Pons (tissue), 1 donor: ENCODE results near the gene LTBR.
"Not testable (repeated sequence)": the region's sequence is repeated elsewhere in the genome, so short reads cannot be mapped to it uniquely, and the experiment has no call there.

Experiments used
- DNase-seq: peaks from one replicate; pipeline ENCODE4 v3.0.0-alpha.2; 2016; ENCODE audit warnings: low spot score

The LTBR gene

DNA sequence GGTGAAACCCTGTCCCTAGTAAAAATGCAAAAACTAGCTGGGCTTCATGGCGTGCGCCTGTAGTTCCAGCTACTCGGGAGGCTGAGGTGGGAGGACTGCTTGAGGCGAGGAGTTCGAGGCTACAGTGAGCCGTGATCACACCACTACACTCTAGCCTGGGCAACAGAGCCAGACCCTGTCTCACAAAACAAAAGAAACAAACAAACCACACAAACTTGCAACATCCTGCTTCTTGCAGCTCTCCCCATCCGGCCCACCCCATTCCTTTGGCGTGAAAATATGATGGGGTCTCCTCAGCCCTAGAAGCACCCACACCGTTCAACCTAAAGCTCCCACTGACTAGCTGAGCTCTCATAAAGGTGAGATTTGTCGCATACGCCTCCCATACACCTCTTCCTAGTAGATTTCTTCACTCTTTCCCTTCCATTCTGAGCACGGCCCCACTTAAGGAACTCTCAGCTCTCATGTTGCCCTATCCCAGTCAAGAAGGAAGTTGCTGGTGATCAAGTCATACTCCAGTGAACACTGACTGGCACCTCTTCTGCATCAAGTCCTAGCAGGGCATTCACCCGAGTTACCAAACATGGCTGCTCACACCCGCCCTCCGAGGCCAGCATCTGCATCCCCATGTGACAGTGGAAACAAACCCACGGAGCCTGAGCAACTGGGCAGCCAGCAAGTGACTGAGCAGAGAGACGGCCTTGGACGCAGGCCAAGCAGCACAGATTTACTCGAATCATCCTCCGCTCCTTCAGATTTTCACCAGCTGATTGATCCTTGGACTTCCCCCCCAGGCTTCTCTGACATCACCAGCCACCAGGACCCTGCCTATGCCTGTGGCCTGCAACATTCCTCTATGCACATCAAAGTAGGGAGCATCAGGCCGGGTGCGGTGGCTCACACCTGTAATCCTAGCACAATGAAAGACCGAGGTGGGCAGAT lies 41.9 kb downstream of the LTBR start:
- no peak for DNase-seq

DNA sequence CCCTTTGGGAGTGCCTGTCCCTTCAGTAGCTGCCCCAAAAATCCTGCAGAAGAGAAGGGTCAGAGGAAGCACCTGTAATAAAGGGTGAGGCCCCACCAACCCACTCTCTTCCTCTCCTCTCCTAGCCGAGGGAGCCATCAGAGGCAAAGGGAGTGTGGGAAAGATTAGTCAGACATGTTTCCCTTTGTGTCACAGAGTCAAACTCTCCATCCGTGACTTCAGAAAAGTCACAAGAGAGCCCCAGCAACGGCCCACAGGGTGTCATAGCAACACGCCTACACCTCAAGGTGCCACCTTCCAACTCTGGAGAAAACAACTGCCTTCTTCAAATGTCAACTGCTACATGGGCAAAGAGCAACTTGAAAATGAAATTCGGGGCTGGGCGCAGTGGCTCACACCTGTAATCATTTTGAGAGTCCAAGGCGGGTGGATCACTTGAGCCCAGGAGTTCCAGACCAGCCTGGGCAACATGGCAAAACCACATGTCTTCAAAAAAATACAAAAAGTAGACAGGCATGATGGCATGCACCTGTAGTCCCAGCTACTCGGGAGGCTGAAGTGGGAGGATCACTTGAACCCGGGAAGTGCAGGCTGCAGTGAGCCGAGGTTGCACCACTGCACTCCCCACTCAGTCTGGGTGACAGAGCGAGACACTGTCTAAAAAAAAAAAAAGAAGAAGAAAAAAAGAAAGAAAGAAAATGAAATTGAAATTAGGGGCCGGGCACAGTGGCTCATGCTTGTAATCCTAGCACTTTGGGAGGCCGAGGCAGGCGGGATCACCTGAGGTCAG lies 43.1 kb downstream of the LTBR start:
- no peak for DNase-seq

DNA sequence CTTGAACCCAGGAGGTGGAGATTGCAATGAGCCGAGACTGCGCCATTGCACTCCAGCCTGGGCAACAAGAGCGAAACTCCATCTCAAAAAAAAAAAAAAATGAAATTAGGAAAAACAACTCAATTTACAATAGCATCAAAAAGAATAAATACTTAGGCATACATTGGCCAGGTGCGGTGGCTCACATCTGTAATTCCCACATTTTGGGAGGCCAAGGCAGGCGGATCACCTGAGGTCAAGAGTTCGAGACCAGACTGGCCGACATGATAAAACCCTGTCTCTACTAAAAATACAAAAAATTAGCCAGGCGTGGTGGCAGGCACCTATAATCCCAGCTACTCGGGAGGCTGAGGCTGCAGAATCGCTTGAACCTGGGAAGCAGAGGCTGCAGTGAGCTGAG lies 43.8 kb downstream of the LTBR start:
- not testable (repeated sequence) for DNase-seq

DNA sequence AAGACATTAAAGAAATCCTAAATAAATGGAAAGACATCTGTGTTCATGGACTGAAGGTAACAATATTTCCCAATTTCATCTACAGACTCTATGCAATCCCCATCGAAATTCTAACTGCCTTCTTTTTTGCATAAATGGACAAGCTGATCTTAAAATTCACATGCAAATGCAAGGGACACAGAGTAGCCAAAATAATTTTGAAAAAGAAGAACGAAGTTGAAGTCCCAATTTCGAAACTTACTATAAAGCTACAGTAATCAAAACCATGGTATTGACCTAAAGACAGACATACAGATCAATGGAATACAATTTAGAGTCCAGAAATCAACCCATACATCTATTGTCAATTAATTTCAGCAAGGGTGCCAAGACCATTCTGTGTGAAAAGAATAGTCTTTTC lies 44.4 kb downstream of the LTBR start:
- DNase-seq: no peak

DNA sequence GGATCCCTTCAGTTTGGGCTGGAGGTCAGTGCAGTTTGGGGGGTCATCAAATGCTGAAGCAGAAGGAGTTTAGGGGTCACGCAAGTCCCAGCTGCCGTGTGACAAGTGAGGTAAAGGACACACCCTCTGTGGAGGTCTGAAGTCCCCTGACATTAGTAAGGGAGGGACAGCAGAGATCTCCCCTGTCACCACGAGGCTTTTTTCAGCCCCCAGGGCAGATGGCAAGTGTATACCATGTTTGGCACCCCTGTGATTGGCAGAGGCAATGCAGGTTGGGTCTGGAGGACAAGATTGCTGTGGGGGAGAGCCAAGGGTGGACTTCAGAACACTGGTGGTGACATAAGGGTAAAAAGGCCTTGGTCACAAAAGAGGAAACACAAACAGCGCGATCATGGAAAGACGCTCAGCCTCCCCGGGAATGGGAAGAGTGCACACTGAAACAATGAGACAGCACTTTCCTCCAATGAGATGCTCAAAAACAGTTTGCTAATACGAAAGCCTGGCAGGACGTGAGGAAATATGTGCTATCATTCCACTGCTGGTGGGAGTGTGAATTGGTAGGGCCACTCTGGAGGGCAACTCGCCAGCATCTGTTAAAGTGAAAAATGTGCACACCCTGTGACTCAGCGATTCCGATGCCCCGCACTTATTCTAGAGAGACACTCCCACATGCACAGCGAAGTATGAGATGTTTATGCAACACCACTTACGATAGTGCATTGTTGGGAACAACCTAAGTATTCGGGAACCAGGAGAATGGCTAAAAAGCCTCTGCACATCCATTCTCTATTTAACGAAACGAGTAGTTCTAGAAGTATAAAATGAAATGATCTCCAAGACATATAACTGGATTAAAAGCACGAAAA lies 46.4 kb downstream of the LTBR start:
- DNase-seq: peak; percentile 70

DNA sequence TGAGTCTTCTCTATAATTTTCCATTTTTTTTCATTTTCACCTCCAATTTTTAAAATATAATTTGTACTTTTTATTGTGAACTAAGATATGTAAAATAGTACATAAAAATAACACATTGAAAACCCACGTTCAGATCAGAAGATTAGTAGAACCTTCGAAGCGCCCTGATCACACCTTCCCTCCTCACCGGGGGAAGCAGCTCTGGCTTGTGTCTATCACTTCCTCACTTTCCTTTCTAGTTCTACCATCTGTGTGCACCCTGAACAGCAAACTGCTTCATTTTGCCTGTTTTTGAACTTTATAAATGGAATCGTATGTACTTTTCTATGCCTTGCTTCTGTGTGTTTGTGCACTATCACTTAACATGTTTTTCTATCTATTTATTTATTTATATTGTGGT lies 49.0 kb downstream of the LTBR start:
- no peak for DNase-seq

DNA sequence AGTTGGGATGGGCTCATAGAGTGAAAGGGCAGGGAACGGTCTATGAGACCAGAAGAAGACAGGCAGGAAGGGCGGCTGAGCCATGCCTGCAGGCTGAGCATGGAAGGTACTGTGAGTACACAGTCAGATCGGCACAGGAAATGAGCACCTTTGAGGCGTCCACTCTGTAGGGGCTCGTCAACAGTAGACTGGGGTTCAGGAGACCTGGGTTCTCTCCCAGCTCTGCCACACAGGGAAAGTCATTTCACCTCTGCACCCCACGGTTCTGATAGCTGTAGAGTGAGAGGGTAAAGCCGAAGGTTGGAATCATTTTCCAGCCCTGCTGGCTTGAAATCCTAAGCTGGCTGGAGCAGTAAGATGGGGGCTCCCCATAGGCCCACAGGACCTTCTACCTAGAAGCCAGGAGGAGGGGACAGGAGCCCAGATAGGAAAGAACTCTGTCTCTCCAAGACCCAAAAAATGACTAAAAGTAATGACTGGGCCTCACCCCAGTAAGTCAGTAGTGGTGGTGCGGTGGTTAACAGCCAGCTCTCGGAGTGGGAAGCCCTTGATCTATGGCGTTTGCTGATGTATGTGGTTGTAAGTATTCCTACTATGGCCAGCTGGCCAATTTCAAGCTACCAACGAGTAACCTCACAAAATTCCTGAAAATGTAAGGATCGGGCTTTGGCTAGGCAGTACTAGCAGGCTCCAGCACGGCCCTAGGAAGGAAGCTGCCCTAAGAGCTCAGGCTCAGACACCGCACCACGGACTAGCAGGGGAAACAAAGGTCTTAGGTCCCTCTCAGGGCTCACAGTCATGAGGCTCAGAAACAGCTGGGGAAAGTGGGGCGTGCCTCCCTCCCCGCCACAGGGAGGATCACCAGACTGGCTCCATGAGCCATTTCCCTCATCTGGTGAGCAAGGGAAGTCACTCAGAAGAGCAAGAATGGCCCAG lies 50.5 kb downstream of the LTBR start:
- no peak for DNase-seq

DNA sequence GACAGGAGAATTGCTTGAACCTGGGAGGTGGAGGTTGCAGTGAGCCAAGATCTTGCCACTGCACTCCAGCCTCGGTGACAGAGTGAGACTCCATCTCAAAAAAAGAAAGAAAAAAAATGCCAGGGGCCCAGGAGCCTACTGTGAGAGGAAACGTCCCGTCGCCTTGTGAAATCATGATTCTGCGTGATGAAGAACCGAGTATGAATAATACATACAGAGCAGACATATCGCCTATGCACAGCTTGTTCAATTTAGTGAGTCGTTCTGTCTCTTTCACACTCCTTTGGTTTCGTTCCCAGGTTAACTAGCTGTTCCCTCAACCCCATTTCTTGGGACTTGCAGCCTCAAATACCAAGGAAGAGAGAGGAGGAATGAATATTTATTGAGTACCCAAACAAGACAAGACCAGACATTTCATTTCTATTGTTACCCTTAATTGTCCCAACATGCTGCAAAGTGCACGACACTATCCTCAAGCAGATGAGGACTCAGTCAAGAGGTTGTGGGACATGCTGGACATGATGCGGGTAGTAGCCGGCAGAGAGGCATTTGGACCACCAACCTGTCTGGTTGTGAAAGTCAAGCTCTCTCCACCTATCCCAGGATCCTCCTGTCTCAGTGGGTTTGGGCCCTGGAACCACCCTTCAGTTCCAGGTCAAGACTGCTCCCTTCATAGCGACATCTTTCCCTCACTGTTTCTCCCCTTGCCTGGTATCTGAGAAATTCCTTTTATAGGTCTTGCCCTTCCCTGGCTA lies 52.2 kb downstream of the LTBR start:
- DNase-seq: no peak

DNA sequence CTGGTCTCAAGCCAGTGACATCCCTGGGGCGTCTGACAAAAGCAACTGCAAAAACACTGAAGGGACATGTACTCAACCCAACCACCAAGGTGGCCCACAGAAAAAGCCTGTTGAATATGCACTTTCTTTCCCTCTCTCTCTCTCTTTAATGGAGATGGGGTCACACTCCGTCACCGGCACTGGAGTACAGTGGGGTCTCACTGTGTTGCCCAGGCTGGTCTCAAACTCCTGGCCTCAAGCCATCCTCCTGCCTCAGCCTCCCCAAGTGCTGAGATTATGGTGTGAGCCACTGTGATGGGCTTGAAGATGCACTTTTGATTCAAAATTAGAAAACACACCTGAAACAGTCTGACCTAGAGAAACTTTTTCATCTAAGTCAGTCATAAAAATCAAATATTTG lies 53.6 kb downstream of the LTBR start:
- no peak for DNase-seq

DNA sequence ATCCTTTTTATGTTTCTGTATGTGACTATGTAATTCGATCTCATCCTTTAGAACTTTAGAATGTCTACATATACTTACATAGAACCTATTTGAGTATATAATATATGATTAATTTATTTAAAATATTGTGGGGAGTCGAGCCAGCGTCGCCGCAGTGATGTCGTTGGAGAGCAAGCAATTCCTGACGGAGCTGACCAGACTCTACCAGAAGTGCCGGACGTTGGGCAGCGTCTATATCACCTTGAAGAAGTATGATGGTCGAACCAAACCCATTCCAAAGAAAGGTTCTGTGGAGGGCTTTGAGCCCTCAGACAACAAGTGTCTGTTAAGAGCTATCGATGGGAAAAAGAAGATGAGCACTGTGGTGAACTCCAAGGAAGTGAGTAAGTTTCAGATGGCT lies 54.4 kb downstream of the LTBR start:
- DNase-seq: no peak

DNA sequence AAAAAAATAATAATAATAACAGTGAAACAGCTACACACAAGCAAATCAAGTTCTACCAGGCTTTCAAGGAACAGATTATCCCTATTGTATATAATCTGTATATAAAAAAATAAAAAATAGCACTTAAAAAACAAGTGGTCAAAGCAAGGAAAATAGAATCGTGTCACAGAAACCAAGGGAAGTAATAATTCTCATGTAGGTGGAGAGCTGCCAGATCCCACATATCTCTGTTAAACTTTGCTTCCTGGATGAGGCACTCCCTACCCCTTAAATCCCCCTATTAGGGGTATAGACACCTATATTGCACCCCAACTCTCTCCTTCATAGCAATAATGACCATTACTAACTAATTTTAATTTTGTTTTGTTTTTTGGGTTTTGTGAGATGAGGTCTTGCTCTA lies 56.4 kb downstream of the LTBR start:
- no peak for DNase-seq
